Left ventricle myocardium inferior (tissue), 1 donor: ENCODE measurements around the gene RAPGEF6. TPM values are rescaled to one million over a fixed set of nuclear protein-coding genes. Genes with fewer than 3 reads are reported as not detected.

ENCODE experiments used
- DNase-seq: peaks from one replicate; pipeline ENCODE4 v3.0.0-alpha.2; 2020
- H3K27ac ChIP-seq: fragments of 200-600 bp; replicated peaks from 2 replicates; pipeline ENCODE4 v1.8.0; 2021
- H3K27me3 ChIP-seq: fragments of 200-600 bp; 2 replicates; pipeline ENCODE4 v1.8.0; 2021; ENCODE audit warnings: low read depth
- H3K36me3 ChIP-seq: fragments of 200-600 bp; 2 replicates; pipeline ENCODE4 v1.8.0; 2021
- H3K4me1 ChIP-seq: fragments of 200-600 bp; 2 replicates; pipeline ENCODE4 v1.8.0; 2021
- H3K4me3 ChIP-seq: fragments of 200-600 bp; 2 replicates; pipeline ENCODE4 v1.8.0; 2021; ENCODE audit warnings: mild to moderate bottlenecking, moderate library complexity
- H3K9me3 ChIP-seq: fragments of 200-600 bp; replicated peaks from 2 replicates; pipeline ENCODE4 v1.8.0; 2021
- CTCF ChIP-seq: fragments of 200-600 bp; IDR thresholded peaks from 2 replicates; pipeline ENCODE4 v1.8.0; 2021; ENCODE audit warnings: antibody characterized with exemption, mild to moderate bottlenecking, borderline replicate concordance
- intact Hi-C: fragments of 100-400 bp; cut with micrococcal nuclease; formaldehyde crosslinking; loops from one replicate; pipeline ENCODE4 v1.11.0; 2022
- total RNA-seq: library from RNA; stranded (reverse); fragmentation: NEBNext Ultra II Directional; extraction: Animal tissue kit (Norgen Biotek cat#: 25700); gene quantifications from one replicate; pipeline ENCODE4 v1.2.1, GENCODE V29; 2021
- donor health status: DM: no; HTN: yes; CAD: no; lungs with severe emphysema.

The RAPGEF6 gene
- total RNA-seq, 1 donor from 2014 or later = 9.6 TPM

DNA sequence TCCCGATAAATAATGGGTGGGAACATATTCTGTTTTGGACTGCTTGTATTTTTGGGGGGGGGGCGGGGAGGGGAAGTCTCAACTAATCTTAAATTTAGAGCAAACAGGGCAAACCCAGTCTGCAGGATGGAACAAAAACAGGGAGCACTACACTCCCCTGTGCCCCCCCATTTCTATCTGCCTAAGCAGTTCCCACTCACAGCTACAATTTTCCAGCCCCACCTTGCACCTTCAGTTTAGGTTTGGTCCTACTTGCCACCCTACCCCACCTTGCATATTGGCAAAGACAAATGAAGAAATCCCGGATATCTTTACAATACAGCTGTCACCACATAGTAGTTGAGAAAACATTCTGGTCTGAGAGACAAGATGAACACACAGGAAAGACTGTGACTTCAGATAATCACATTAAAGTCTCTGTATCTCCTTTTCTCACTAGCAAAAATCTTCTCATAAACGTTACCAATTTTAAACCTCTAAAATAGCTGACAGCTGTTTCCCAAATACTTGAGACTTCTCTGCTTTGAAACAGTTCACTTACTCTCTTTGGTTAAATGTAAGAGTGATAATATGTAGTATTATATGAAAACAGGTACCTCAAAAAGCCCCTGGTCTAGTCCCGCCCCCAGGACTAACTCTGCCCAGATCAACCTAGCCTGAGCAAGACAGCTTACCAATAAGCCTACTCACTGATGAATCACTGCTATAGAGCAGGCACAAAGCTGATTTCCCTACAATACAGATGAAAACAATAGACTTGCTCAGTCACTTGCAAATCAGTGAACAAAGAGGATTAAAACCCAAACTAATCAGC is 5.2 kb upstream of the RAPGEF6 start:
- intact Hi-C loops = no loop called here
- Histone ChIP-seq H3K27ac (no peak overlapping the region), H3K27me3 (no peaks in the 10 kb centered on the region), H3K9me3 (no peaks in the 10 kb centered on the region), H3K4me3 (no peak overlapping the region), H3K4me1 (peaks cover 12% of the 10 kb centered on the region), H3K36me3 (peaks cover 18% of the 10 kb centered on the region)
- DNase-seq = no peak
- TF ChIP-seq CTCF = no peak

DNA sequence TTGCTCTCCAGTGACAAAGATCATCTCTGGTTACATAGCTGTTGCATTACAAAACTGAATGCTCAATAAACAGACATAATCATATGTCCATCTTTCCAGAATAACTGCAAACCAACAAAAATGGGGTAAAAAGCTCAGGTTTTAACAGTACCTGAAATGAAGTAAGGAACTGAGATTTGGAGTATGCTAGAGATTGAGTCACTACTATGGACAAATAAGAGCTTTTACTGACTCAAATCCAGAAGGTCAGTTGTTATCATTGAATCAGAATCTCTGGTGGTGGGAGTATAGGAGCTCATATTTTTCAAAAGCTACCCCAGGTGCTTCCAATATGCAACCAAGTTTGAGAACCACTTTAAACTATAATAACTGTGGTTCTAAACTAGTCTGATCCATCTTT is 4.1 kb upstream of the RAPGEF6 start:
- Histone ChIP-seq H3K9me3 (no peaks in the 10 kb centered on the region), H3K27ac (no peak overlapping the region), H3K4me1 (peaks cover 20% of the 10 kb centered on the region), H3K27me3 (no peaks in the 10 kb centered on the region), H3K36me3 (peaks cover 9% of the 10 kb centered on the region), H3K4me3 (no peak overlapping the region)
- no peak for TF ChIP-seq CTCF
- no peak for DNase-seq
- intact Hi-C loops = no loop called here

- no peaks in the 10 kb centered on the region for H3K36me3 ChIP-seq
- no peak for DNase-seq
- no peak overlapping the region for H3K27ac ChIP-seq
- no peaks in the 10 kb centered on the region for H3K9me3 ChIP-seq
- peaks cover 35% of the 10 kb centered on the region for H3K4me1 ChIP-seq
- no peak for TF ChIP-seq CTCF
- H3K4me3 ChIP-seq = no peak overlapping the region
- intact Hi-C loops = no loop called here
- H3K27me3 ChIP-seq = no peaks in the 10 kb centered on the region
These were observed 2.7 kb upstream of the RAPGEF6 start for GRCh38 chr5:131637694-131638093.

- H3K9me3 ChIP-seq = no peaks in the 10 kb centered on the region
- H3K27ac ChIP-seq = peak overlapping the region; percentile 99
- intact Hi-C loops = no loop called here
- H3K4me3 ChIP-seq = peak overlapping the region; percentile 94
- no peak for DNase-seq
- H3K4me1 ChIP-seq = peaks cover 50% of the 10 kb centered on the region
- H3K27me3 ChIP-seq = no peaks in the 10 kb centered on the region
- TF ChIP-seq CTCF = no peak
- H3K36me3 ChIP-seq = no peaks in the 10 kb centered on the region
These were observed 899 bp upstream of the RAPGEF6 start for GRCh38 chr5:131635684-131636572.

- DNase-seq = peak; percentile 50
- Histone ChIP-seq H3K36me3 (no peaks in the 10 kb centered on the region), H3K4me1 (peaks cover 62% of the 10 kb centered on the region), H3K4me3 (peak overlapping the region; percentile 94), H3K9me3 (no peaks in the 10 kb centered on the region), H3K27me3 (no peaks in the 10 kb centered on the region), H3K27ac (peak overlapping the region; percentile 99)
- intact Hi-C loops = no loop called here
- TF ChIP-seq CTCF = peak; percentile 31
These were observed 398 bp downstream of the RAPGEF6 start for GRCh38 chr5:131634666-131634995.
